ENCODE results near the gene PTGER4.
"Not testable (repeated sequence)": the region's sequence is repeated elsewhere in the genome, so short reads cannot be mapped to it uniquely, and the experiment has no call there.

Gene PTGER4

DNA sequence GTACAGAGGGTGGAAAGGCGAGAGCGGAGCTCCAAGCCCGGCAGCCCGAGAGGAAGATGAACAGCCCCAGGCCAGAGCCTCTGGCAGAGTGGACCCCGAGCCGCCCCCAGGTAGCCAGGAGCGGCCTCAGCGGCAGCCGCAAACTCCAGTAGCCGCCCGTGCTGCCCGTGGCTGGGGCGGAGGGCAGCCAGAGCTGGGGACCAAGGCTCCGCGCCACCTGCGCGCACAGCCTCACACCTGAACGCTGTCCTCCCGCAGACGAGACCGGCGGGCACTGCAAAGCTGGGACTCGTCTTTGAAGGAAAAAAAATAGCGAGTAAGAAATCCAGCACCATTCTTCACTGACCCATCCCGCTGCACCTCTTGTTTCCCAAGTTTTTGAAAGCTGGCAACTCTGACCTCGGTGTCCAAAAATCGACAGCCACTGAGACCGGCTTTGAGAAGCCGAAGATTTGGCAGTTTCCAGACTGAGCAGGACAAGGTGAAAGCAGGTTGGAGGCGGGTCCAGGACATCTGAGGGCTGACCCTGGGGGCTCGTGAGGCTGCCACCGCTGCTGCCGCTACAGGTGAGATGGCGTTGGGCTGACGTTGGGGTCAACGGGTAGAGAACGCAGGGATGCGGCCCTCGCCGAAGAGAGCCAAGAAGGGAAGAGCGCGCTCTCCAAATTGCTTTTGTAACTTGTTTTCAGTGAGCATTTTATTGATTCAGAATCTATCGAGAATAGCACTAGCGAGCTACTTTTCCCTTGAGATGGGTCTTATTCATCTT lies at the start of gene PTGER4:
TSS of gene PTGER4 (plus strand) at position 3 of the 769 bp plus-strand sequence. CDS start 1,079 bp downstream, outside the sequence.
- no peak for TF ChIP-seq CTCF (IDR thresholded peaks at IDR 0.05; ENCODE audit: low read depth, low read length)
- peak within 1 kb of the TSS; percentile 82 for H3K4me3 ChIP-seq (ENCODE audit: low read depth, low read length)

GRCh38 chr5:40630126-40630525 lies 49.6 kb upstream of the PTGER4 start:
- TF ChIP-seq CTCF (IDR thresholded peaks at IDR 0.05; ENCODE audit: low read depth, low read length): no peak
- H3K4me3 ChIP-seq (ENCODE audit: low read depth, low read length): no peak overlapping the region

GRCh38 chr5:40631236-40631635 lies 48.5 kb upstream of the PTGER4 start:
- TF ChIP-seq CTCF (IDR thresholded peaks at IDR 0.05; ENCODE audit: low read depth, low read length): no peak
- H3K4me3 ChIP-seq (ENCODE audit: low read depth, low read length): no peak overlapping the region

DNA sequence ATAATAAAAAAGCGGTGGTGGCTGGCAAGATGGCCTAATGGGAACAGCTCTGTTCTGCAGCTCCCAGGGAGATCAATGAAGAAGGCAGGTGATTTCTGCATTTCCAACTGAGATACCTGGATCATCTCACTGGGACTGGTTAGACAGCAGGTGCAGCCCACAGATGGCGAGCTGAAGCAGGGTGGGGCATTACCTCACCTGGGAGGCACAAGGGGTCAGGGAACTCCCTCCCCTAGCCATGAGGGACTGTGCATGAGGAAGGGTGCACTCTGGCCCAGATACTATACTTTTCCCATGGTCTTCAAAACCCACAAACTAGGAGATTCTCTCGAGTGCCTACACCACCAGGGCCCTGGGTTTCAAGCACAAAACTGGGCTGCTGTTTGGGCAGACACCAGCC lies 45.6 kb upstream of the PTGER4 start:
- no peak for TF ChIP-seq CTCF (IDR thresholded peaks at IDR 0.05; ENCODE audit: low read depth, low read length)

DNA sequence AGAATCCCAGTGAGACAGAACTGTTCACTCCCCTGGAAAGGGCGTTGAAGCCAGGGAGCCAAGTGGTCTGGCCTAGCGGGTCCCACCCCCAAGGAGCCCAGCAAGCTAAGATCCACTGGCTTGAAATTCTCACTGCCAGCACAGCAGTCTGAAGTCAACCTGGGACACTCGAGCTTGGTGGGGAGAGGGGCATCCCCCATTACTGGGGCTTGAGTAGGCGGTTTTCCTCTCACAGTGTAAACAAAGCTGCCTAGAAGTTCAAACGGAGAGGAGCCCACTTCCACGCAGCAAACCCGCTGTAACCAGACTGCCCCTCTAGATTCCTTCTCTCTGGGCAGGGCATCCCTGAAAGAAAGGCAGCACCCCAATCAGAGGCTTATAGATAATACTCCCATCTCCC lies 45.1 kb upstream of the PTGER4 start:
- no peak for TF ChIP-seq CTCF (IDR thresholded peaks at IDR 0.05; ENCODE audit: low read depth, low read length)
- no peak overlapping the region for H3K4me3 ChIP-seq (ENCODE audit: low read depth, low read length)

More for the DNA sequence above, 45.6 kb upstream of the PTGER4 start:
- H3K4me3 ChIP-seq (ENCODE audit: low read depth, low read length): no peak overlapping the region

- H3K4me3 ChIP-seq (ENCODE audit: low read depth, low read length): not testable (repeated sequence)
Measured at GRCh38 chr5:40639531-40639930, 40.2 kb upstream of the PTGER4 start.

GRCh38 chr5:40646266-40646665 lies 33.4 kb upstream of the PTGER4 start:
- no peak for TF ChIP-seq CTCF (IDR thresholded peaks at IDR 0.05; ENCODE audit: low read depth, low read length)
- H3K4me3 ChIP-seq (ENCODE audit: low read depth, low read length): no peak overlapping the region

DNA sequence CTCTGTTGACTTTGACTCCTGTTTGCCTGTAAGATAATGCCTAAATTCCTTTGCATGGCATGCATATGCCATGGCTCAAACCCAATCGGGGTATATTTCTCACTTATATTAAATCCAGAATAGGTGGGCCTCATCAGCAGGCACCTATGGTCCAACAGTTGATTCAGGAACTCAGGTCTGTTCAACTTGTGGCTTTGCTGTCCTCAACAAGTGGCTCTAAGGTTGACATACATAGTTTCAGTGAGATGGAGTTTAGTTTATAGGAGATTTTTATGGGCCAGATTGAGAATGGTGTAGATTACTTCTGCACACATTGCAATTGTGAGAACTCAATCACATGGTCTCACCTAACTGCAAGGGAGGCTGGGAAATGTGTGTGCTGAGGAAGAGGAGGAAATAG lies 31.6 kb upstream of the PTGER4 start:
- TF ChIP-seq CTCF (IDR thresholded peaks at IDR 0.05; ENCODE audit: low read depth, low read length): no peak
- no peak overlapping the region for H3K4me3 ChIP-seq (ENCODE audit: low read depth, low read length)
